Activated T-cell treated with anti-CD3 and anti-CD28 coated beads for 24 hours (primary cell): Measurements from ENCODE around the gene LRFN2.

ENCODE experiments used
- DNase-seq: peaks from one replicate; pipeline ENCODE4 v3.0.0-alpha.2; 2020; ENCODE audit warnings: low read depth

Gene LRFN2

DNA sequence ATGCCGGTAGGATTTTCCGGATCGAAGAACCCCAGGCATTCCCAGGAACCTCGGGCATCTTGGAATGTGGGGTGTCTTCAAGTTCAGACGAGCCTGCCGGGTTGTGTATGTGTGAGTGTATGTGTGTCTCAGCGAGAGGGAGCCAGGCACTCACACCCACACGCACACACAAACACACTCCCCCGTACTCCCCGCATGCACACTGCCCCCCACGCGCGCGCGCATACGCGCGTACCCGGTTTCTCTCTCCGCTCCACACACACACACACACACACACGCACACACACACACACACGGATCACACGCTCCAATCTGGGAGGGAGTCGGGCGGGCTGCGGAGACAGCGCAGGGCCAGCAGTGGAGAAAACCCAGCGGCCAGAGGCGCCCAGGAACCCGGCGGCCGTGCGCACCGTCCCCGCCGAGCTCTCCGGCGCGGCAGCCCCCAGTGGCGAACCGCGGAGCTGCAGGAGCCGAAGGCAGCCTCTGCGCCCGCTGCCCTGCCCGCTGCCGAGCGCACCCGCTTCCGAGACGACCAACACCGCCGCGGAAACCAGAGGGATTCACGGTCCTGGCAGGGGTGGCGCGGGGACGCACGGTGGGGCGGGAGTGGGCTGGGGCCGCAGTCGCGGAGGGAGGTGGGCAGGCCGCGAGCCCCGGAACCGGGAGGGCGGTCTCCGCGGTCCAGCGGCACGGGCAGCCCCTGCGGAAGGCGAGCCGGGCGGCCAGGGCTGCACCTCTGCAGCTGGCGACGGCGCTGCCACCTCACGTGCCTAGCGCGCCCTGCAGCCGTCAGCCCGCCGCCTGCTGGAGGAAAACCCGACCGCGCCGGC, at the start of gene LRFN2:
Gene LRFN2 (minus strand): TSS at position 125 of the 830 bp plus-strand sequence.
- peak; percentile 57 for DNase-seq

DNA sequence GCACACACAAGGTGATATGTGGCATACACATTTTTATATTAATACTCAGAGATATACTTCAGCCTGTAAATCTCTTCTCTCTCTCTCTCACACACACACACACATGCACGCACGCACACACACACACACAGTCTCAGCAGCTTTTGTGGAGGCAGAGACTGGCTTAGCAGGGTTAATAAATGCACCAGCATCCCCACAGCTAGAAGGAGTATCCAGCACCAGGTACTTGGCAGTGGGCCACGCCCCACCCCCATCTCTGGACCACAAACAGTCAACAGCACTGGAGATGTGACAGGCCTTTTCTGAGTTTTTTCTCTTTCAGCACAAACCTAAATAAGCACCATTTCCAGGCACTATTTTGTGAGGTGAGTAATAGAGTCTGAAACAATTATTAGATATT, 47.3 kb upstream of the LRFN2 start:
- no peak for DNase-seq

DNA sequence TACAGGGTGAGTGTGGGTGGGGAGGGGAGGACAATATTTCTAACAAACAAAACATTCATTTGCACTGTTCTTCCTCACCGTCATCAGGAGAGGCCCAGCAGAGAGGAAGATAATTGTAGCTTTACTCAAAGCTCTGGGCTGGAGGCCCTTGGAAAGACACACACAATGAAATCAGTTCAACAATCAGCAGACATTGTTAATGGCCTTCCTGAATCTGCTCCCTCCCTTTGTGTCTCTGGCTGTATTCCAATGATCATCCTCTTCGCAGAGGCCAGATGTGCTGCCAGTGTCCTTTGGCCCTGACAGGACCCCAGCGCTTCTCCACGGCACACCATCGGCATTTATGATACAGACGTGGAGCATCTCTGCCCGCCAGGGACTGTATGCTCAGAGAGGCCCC, 44.6 kb upstream of the LRFN2 start:
- no peak for DNase-seq

DNA sequence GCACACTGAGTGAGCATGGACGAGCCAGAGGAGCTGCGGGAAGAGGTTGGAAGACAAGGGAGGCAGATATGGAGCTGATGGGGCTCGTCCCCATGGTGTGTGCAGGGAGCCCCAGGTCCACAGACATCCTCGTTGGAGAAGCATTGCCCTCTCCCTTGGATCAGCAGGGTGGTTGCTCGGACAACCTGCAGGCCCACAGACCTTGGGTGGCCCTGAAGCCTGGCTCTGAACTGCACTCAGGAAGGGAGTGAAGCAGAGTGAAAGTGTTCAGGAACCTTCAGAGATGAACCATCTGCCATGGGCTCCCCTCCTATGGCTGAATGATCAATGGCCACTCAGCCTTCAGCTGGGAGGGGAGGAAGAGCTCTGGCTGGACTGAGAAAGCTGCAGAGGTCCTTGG, 43.3 kb upstream of the LRFN2 start:
- DNase-seq, result no peak

DNA sequence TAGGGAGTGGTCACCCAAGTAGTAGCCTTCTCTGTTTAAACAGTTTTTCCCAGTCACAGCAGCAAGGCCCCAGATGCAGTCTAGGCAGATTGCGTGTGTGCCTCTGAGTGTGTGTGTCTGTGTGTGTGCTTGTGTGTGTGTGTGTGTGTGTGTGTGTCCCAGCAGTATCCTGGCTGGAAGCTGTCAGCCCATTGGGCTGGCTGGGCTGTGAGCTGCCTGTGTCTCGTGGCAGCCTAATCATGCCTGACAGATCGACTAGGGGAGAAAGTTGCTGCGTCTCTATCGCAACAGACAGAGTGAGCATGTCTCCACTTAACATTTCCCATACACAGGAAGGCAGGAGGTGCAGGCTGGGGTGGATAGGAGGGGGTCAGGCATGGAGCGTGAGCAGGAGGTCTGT, 42.9 kb upstream of the LRFN2 start:
- no peak for DNase-seq

DNA sequence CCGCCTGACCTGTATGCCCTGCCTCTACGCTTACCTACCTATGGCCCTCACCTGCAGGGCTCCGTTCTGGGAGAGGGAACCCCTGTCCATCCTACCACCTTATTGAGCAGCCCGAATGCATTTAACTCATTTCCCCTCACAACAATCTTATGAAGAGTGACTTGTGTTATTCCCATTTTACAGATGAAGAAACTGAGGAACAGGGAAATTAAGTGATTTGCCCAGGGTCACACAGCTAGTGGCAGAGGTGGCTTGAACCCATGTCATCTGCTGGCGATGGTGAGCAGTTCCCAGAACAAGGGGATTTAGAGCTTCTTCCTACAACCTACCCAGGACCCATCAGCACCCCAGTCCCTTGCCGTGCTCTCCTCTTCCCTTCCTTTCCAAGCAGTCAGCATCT, 42.3 kb upstream of the LRFN2 start:
- no peak for DNase-seq

DNA sequence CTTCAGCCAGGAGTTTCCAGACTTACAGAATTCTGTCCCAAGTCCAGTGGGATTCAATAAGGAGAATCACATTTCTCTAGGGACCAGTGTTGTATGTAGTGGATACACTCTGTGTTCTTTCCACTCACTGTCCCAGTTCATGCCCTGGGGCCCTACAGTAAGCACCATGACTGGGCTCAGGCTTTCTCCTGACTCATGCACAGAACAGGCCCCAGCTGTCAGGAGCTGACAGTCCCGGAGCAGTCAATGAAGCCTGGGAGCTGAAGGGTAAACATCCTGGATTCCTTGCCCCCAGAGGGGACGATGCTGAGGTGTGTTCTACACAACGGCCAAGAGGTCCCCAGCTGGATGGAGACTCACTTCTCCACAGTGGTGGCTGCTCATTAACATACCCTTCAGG, 40.2 kb upstream of the LRFN2 start:
- DNase-seq, result no peak

DNA sequence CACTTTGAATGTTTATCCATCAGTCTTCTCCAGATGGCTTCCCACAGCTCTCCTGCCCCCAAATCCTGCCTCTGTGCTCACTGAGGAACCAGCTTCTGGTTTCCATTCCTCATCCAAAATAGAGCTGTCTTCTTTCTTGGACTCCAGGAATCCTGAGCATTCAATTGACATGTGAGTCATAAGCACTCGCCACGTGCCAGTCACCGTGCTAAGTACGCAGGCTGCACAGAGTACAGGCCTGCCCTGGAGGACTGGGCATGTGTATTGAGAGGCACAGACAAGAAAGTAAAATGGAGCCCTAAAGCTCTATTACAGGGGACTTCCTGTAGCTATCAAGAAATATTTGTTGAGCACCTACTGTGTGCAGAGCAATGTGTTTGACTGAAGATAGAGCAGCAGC, 39.7 kb upstream of the LRFN2 start:
- no peak for DNase-seq

DNA sequence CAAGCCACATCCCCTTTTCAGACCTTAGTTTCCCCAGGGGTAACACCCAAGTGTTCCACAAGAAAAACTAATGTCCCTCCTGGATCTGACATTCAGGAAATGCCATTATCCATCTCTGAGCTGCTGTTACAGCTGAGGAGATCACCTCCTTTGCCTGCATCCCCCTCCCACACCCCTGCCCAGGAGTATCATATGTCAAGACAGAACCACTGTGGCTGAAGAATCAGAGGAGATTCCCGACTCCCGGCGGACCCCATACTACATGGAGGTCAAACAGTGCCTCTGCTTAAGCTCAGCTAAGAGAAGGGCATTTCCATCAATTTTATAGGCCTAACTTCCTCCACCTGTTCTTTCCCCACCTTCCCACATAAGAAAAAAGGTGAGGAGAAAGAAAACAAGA, 36.8 kb upstream of the LRFN2 start:
- no peak for DNase-seq

DNA sequence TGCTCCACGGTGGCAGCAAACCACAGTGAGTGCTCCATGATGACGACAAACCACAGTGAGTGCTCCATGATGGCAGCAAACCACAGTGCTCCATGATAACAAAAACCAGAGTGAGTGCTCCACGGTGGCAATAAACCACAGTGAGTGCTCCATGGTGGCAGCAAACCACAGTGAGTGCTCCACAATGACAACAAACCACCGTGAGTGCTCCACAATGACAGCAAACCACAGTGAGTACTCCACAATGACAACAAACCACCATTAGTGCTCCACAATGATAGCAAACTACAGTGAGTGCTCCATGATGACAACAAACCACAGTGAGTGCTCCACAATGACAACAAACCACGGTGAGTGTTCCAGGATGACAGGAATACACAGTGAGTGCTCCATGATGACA, 36.0 kb upstream of the LRFN2 start:
- DNase-seq, result no peak

DNA sequence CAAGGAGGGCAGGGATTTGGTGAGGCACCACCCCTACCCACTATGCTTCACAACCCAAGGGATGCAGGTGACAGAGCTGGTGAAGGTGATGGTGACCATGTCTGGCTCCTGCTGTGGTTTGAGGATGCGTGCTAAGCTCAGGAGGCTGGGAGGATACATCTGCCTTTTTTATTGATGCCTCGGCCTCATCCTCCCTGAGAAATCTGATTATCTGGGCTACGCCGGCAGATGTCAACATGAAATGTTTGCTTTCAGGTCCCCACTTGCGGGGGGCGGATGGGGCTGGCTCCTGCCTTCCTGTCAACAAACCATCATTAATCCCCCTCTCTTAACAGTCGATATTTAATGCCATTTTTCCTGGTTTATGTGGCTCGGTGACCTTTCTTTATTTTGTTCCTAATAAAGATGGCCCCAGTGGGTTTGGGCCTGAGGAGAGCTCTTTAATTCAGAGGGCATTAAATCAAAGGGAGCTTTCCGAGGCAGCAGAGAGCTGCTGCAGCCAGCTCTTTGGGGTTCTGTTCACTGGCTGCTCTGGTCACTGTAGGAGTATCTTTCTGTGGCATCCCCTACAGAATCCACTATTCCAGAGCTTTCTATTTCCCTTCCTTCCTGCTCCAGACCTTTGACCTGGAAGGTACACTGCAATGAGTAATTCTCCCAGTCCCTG, 33.5 kb upstream of the LRFN2 start:
- DNase-seq, result no peak

DNA sequence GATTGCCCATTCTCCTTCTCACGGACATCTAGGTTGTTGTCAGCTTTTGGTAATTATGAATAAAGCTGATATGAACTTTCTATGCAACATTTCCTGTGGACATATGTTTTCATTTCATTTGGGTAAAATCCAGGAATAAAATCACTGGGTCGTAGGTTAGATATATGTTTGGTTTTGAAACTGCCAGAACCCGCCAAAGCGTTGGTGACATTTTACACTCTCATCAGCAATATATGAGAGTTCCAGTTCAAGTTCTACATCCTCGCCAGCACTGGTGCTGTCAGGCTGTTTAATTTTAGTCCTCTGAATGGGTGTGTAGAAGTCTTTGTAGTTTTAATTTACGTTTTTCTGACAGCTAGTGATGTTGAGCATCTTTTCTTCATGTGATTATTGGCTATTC, 27.5 kb upstream of the LRFN2 start:
- DNase-seq, result no peak

DNA sequence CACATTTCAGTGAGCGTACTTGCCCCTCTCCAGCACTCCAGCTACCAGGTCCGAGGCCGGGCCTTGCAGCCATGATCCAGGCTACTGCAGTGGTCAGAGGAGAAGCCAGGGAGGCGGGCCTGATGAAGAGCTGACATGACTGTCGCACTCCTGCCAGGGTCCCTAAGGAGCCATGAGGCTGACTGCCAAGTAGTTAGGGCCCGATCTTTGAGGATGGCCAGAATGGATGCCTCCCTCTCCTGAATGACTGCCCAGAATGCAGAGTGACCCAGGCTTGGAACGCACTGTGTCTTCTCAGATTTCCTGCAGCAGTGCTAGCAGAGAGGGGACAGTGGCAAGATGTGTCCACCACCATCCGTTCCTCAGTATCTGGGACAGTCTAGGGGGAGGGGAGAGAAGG, 24.7 kb upstream of the LRFN2 start:
- no peak for DNase-seq

DNA sequence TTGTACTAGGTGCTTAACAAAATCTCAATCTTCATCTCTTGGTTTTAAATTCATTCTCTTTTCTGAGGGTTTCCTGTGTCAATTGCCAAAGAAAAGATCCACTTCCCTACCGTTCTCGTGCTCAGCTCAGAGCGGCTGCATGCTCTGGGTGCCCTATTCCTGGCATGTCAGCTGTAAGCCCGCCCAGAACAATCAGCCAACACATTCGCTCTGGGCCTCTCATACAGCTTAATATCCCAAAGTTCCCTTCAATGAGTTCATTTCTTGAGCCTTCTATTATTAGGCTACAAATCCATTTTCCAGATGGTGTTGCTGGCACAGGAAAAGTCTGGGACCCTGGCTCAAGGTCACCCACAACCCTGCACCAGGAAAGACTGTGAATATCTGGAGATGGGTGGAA, 24.3 kb upstream of the LRFN2 start:
- no peak for DNase-seq

DNA sequence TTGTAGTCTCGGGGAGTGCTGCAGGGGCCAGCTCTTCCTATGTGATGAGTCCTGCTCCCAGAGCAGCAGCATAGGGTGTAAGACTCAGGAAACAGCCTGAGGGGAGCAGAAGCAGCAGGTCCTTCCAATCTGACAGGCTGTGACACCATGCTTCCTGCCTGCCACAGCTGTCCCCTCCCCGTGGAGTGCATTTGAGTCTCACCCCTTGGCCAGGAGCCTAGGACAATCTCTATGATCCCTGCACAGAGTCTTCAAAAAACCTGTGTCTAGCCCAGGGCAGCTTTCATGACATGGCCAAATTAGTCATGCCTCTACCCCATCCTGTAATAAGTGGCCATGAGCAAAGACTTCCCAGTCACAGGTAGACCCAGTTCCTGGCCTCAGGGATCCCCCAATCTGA, 23.1 kb upstream of the LRFN2 start:
- no peak for DNase-seq

DNA sequence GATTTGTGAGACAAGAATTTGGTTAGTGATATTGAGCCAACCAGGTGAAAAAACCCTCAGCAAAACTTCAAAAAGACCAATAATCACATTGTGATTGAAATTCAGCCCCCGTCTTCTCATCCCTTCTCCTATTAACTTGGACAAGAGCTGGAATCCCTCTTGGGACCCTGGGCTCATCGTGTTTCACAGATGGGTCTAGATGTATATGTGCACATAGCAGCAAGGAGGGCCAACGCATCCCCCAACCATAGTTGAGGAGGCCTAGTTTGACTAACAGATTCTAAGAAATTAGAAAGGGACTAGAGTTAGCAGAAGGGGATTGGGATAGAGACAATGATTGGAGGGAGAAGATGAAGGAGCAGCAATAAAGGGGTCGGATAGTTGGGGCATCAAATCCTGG, 19.8 kb upstream of the LRFN2 start:
- no peak for DNase-seq

DNA sequence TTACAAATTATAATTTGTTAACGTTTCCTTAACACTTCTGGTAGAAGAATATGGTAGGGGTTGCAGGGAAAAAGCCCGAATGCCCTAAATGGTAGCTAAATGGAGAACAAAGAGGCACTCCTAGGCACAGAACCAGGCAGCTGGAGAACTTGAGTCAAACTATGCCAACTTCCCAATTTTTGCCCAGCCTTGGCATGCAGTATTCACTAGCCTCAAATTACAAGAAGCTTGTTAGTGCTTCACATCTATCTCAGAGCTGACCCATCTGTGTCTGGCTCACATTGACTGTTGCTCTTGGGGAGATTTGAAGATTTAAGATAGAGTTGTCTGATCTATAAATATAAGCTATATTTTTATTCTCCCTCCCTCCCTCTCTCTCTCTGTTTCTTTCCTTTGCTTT, 19.4 kb upstream of the LRFN2 start:
- DNase-seq, result no peak

DNA sequence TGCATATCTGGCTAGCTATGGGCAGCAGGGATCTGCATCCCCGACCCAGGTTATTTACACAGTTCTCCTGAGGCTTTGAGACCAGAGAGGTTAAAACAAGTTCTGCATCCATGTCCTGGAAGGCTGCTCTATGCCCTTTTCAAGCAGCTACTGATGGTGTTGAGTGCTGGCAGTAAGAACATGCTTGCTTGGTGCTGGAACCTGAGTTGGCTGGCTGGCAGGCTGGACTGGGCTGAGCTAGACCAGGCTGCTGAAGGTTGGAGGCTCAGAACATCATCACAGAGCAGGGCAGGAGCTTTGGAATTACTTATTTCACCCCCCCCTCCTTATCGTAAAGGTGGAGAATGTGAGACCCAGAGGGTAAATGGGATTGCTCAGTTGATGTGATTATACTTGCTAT, 16.9 kb upstream of the LRFN2 start:
- no peak for DNase-seq

DNA sequence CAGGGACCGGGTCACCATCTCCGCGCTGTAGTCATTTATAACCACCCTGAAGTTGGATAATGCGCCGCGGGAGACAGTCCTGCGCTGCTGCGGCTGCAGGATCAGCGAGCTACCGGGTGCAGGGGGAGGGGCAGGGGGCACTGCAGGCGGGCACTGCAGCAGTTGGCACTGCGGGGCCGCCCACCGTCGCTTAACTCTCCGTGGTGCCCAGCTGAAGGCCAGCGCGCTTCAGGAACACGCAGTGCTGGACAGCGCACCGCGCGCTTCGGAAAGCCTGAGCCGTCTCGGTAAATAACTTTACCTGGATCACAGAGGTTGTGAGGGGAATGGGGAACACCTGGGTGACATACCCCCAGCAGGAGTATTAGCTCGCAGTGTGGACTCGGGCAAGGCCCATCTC, 12.4 kb upstream of the LRFN2 start:
- no peak for DNase-seq

DNA sequence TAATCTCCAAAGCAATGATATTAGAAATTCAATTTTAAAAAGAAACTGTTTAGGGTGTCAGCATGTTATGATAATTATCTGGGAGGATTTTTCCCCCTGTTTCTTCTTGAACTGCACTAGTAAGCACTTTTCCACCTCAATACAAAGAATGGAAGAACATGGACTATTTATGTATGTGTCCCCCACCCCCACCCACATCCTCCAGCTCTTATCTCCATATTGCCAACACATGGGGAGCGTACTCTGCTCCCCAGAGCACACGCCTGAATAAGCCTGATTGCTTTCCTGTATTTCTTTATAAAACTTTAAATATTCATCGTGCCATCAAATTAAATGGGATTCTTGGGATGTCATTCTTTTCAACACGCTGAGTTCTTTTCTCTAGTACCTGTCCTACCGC, 11.4 kb upstream of the LRFN2 start:
- no peak for DNase-seq

DNA sequence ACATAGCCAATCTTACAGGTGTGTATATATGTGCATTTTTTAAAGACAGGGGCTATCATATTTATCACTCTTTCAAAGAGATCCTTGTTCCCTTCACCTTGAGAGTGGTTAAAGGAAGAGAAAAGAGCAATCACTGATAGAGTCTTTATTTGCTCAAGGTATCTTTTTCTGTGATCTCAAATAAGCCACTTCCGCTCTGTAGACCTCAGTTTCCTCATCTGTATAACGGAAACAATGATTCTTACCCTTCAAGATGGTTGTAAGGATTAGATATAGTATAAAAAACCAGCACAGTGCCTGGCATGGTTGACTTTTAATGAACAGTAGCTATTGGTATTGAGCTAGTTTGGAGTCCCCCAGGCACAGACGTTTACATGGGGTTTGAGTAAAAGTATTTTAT, 10.1 kb upstream of the LRFN2 start:
- DNase-seq, result no peak

DNA sequence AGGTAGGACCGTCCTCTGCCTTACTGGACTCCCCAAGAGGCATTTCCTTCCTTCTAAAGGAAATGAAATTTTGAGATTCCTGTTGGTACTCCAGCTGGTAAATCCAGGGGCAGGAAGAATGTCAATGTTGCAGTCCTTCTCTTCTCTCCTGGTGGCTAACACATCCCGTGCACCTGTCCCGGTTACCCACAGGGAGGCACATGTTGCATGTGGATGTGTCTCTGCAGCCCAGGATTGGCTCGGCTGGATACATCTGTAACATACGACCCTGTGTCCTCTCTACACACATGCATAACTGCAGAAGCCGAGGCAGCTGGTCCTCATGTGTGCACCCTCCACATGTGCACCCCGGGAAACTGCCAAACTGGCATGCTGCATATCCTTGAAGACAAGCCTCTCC, 1.3 kb upstream of the LRFN2 start:
- no peak for DNase-seq

DNA sequence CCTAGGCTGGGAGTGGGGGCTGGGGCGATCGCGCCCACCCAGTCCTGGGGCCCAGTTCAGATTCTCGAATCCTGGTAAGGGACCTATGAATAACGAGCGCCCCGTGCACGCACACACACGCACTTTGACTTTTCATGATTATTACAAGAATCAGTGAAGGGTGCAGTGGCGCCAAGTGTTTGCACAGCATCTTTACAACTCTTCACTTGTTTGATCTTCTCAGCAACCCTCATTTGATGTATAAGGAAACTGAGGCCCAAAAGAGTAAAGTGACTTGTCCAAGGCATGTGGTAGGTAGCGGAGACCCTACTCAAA, 863 bp upstream of the LRFN2 start:
- no peak for DNase-seq
